GM12872 (cell line): ENCODE measurements around the gene PLXNA2.

Experiments
- TF ChIP-seq, protein P1 (sequence below): IDR thresholded peaks from 3 replicates; pipeline ENCODE4 v1.5.1; 2011; ENCODE audit warnings: low read depth, mild to moderate bottlenecking, low read length, moderate library complexity; ENCODE audit not compliant: insufficient read depth

Gene PLXNA2

GRCh38 chr1:208243967-208244916 is at the start of gene PLXNA2:
Gene PLXNA2 (minus strand): TSS chr1:208244384. CDS start chr1:208217922, 26,462 bp downstream.
- TF ChIP-seq, protein P1, sequence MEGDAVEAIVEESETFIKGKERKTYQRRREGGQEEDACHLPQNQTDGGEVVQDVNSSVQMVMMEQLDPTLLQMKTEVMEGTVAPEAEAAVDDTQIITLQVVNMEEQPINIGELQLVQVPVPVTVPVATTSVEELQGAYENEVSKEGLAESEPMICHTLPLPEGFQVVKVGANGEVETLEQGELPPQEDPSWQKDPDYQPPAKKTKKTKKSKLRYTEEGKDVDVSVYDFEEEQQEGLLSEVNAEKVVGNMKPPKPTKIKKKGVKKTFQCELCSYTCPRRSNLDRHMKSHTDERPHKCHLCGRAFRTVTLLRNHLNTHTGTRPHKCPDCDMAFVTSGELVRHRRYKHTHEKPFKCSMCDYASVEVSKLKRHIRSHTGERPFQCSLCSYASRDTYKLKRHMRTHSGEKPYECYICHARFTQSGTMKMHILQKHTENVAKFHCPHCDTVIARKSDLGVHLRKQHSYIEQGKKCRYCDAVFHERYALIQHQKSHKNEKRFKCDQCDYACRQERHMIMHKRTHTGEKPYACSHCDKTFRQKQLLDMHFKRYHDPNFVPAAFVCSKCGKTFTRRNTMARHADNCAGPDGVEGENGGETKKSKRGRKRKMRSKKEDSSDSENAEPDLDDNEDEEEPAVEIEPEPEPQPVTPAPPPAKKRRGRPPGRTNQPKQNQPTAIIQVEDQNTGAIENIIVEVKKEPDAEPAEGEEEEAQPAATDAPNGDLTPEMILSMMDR, result no peak

DNA sequence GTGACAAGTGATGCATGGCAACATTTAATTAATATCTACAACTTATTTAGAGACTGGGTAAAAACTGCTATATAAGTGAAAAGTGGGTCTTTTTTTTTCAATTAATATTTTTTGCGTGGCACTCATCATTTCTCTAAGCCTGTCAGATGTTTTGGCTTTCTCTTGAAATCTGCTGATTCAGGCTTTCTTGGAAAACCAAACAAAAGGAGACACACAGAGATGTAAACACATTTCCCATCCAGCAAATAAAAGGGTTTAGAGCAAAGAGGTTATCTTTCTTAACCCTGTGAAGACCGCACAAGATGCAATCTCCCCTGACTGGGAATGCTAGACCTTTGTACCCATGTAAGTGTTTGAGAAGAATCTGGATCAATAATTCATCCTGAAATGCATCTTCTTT is 48.7 kb upstream of the PLXNA2 start:
- TF ChIP-seq, protein P1, result no peak

DNA sequence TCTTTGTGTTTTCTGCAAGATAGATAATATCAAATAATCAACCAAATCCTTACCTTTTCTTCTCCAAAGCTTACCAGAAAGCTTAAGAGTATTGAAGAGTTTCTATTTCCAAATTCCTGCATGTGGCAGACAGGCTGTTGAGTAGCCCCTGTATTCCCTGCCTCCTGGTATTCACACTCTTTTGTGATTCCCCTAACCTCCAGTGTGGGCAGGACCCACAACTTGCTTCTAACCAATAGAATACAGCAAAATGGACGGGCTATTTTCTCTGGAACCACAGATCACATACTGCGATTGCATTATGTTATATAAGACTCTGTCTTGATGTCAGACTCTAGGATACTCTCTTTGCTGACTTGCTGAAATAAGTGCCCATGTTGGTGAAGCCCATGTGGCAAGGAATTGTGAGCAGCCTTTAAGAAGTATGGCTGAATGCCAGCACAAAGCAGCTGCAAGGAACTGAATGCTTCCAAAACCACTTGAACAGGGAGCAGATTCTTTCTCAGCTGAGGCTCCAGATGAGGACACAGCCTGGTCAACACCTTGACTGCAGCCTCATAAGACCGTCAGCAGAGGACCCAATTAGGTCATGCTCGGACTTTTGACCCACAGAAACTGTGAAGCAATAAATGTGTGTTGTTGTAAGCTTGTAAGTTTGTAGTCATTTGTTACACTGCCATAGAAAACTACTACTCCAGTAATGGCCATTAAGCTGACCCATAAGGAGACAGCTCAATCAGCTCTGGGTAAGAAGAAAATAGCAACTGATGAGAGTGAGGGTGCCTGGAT is 47.9 kb upstream of the PLXNA2 start:
- TF ChIP-seq, protein P1, result no peak

GRCh38 chr1:208291129-208291528 is 46.9 kb upstream of the PLXNA2 start:
- TF ChIP-seq, protein P1, result no peak

DNA sequence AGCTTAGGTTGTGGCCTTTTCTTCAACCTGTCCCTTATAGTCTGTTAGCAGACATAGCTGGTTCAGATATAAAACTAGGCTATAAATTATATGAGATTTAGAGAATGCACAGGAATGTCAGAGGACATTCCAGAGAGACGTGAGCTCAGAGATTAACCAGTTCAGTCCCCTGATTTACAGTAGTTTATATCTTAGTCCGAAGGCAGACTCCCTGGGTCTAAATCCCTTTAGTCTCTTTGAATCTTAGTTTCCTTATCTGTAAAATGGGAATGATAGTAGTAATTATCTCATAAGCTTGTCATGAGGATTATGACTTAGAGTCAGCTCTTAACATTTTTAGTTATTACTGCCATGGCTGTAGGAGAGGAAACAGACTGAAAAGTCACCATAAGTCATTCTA is 45.5 kb upstream of the PLXNA2 start:
- TF ChIP-seq, protein P1, result no peak

DNA sequence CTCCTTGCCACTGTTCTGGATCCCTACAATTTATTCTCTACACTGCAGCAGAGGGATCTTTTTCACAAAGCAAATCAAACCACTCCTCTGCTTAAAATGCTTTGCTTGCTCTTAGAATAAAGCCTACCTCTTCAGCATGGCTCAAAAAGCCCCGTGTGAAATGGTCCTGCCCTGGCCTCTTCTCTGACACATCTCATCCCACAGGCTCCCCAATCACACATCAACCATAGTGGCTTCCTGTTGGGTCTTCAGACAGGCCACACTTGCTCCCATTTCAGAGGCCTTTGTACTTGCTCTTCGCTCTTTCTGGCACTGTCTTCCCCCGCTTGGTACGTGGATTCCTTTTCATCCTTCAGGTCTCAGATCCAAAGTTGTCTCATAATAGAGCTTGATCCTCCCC is 44.3 kb upstream of the PLXNA2 start:
- TF ChIP-seq, protein P1, result no peak
